HFFc6 (cell line): Measurements from ENCODE around the gene CREBBP. TPM values are rescaled to one million over a fixed set of nuclear protein-coding genes. Genes with fewer than 3 reads are reported as not detected.

Source experiments
- DNase-seq: peaks from one replicate; pipeline ENCODE4 v3.0.0-alpha.2; 2018
- H3K27ac Mint-ChIP-seq: 2 replicates; pipeline ENCODE4 v1.8.0; 2020; ENCODE audit warnings: mild to moderate bottlenecking, mixed read lengths
- H3K27me3 Mint-ChIP-seq: 2 replicates; pipeline ENCODE4 v1.8.0; 2021; ENCODE audit warnings: mild to moderate bottlenecking, moderate library complexity, mixed read lengths; ENCODE audit not compliant: insufficient read depth
- H3K36me3 Mint-ChIP-seq: 2 replicates; pipeline ENCODE4 v1.8.0; 2021; ENCODE audit warnings: low read depth, mixed read lengths
- H3K4me1 Mint-ChIP-seq: 2 replicates; pipeline ENCODE4 v1.8.0; 2020; ENCODE audit warnings: low read depth, mixed read lengths
- H3K4me3 Mint-ChIP-seq: 2 replicates; pipeline ENCODE4 v1.8.0; 2020; ENCODE audit warnings: mild to moderate bottlenecking, moderate library complexity, mixed read lengths
- H3K9me3 Mint-ChIP-seq: 2 replicates; pipeline ENCODE4 v1.8.0; 2020; ENCODE audit warnings: mild to moderate bottlenecking, mixed read lengths
- total RNA-seq, 6 experiments: library from RNA; stranded (reverse); fragmentation: NEBNext Ultra II Directional; extraction: Animal tissue kit (Norgen Biotek cat#: 25700); gene quantifications; 2 replicates in 1 of 6; 3 replicates in 5 of 6; pipeline ENCODE4 v1.2.3, GENCODE V29; 2021
- TF ChIP-seq, protein P1 (sequence below): fragments of 200-600 bp; sonication (generic); IDR thresholded peaks from 2 replicates; pipeline ENCODE4 v1.5.0; 2021; ENCODE audit warnings: antibody characterized with exemption, mild to moderate bottlenecking

Gene CREBBP
- total RNA-seq, 6 experiments from 2014 or later: 40.2 to 51.4 (median 43.4) TPM

DNA sequence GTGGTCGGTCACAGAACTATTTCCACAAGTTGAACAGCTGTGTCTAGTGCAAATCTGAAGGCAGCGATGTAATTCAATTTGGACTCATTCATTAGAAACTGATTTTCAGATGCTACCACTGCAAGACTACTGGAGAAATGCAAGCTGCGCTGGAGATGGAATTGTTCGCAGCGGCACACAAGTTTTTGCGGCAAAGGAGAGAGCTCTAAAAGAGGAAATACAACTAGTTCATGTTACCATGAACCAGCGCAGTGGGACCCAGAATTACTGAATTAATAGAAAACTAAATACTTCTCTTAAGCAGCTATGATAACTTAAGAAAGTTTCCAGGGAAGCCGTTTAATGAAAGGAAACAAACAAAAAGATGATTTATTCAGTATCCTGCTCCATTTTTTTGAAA, 1.9 kb downstream of the CREBBP start:
- Mint-ChIP-seq H3K36me3 (peaks cover 34% of the 10 kb centered on the region), H3K9me3 (no peaks in the 10 kb centered on the region), H3K4me3 (peak overlapping the region; percentile 97), H3K27me3 (peaks cover 2% of the 10 kb centered on the region), H3K4me1 (peaks cover 61% of the 10 kb centered on the region), H3K27ac (peak overlapping the region; percentile 15)
- DNase-seq: peak; percentile 21
- TF ChIP-seq, protein P1, sequence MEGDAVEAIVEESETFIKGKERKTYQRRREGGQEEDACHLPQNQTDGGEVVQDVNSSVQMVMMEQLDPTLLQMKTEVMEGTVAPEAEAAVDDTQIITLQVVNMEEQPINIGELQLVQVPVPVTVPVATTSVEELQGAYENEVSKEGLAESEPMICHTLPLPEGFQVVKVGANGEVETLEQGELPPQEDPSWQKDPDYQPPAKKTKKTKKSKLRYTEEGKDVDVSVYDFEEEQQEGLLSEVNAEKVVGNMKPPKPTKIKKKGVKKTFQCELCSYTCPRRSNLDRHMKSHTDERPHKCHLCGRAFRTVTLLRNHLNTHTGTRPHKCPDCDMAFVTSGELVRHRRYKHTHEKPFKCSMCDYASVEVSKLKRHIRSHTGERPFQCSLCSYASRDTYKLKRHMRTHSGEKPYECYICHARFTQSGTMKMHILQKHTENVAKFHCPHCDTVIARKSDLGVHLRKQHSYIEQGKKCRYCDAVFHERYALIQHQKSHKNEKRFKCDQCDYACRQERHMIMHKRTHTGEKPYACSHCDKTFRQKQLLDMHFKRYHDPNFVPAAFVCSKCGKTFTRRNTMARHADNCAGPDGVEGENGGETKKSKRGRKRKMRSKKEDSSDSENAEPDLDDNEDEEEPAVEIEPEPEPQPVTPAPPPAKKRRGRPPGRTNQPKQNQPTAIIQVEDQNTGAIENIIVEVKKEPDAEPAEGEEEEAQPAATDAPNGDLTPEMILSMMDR: no peak

DNA sequence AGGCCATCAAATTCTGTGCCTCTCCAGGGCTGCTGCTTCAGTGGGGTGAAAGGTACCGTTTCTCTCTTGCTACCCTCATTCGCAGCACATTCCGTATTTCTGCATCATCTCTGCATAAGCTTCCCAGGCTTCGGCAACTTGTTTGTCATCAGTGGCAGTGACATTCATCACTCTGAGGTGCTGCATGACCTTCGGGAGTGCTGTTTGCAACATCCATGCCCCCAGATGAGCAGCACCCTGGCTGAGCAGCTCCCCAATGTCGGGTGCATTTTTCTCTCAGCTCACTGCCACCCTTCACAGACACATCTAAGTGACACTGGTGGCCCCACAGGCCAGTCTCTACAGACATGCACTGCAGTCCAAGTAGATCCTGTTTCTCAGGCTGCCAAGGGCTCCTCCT, 3.8 kb downstream of the CREBBP start:
- H3K27me3 Mint-ChIP-seq: peaks cover 3% of the 10 kb centered on the region; the same call in 1 of the 2 replicates
- H3K4me1 Mint-ChIP-seq: peaks cover 72% of the 10 kb centered on the region
- peak overlapping the region; percentile 97 for H3K4me3 Mint-ChIP-seq
- peak; percentile 53 for DNase-seq
- TF ChIP-seq, protein P1: no peak
- H3K36me3 Mint-ChIP-seq: peaks cover 29% of the 10 kb centered on the region
- H3K9me3 Mint-ChIP-seq: no peaks in the 10 kb centered on the region
- peak overlapping the region; percentile 61 for H3K27ac Mint-ChIP-seq

DNA sequence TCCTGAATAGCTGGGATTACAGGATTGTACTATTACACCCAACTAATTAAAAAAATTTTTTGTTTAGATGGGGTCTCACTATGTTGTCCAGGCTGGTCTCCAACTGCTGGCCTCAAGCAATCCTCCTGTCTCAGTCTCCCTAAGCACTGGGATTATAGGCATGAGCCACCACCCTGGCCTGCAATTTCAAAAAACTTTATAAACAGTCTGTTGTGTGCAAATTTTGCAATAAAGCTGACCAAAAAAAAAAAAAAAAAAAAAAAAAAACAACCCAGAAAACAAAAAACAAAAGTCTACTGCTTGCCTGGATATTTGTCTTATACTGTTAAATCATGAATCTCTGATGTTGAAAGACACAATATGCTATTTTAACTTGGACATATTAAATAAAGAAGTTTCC, 4.4 kb downstream of the CREBBP start:
- Mint-ChIP-seq H3K4me3 (peak overlapping the region; percentile 97), H3K36me3 (peaks cover 29% of the 10 kb centered on the region), H3K9me3 (no peaks in the 10 kb centered on the region), H3K27me3 (peaks cover 3% of the 10 kb centered on the region; the same call in 1 of the 2 replicates), H3K4me1 (peaks cover 75% of the 10 kb centered on the region), H3K27ac (peak overlapping the region; percentile 61)
- TF ChIP-seq, protein P1: no peak
- DNase-seq: no peak

DNA sequence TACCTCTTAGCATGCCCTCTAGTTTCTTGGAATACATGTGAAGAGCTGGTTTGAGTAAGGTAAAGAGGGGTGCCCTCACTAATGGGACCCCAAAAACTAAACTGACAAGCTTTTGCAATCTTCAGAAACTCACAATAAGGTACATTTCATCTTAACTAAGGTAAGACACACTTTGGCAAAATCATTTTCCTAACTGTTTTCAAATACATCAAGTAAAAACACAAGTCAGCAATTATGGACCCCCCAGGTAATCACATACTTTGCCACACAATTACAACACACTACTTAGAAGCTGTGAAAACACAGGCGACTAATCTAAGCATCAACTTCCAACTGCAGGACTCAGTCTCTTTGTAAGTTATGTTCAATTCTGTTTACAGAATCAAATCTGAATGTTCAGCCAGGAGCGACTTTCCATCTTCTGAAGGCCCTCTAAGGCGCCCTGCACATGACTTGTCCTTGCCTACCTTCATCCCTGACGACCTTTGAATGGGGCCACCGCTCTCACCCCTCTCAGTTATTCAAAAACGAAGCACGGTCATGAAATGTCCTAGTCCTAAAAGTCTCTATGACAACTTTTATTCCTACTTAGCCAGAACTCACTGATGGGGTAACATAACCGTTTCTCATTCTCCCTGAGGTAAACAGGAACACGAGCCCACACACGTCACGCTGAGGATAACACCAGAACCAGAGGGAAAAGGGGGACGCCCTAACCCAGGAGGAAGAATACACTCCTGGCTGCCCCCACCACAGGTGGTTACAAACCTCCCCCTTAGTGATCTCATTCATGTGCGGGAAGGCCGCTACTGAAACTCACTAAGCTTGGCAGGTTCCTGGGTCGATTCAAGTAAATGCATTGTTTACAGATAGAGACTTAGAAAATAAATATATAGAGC, 5.5 kb downstream of the CREBBP start:
- Mint-ChIP-seq H3K9me3 (no peaks in the 10 kb centered on the region), H3K27ac (peak overlapping the region; percentile 24; the same call in 1 of the 2 replicates), H3K4me1 (peaks cover 86% of the 10 kb centered on the region), H3K36me3 (peaks cover 29% of the 10 kb centered on the region), H3K4me3 (no peak overlapping the region), H3K27me3 (peaks cover 3% of the 10 kb centered on the region; the same call in 1 of the 2 replicates)
- TF ChIP-seq, protein P1: no peak
- no peak for DNase-seq

DNA sequence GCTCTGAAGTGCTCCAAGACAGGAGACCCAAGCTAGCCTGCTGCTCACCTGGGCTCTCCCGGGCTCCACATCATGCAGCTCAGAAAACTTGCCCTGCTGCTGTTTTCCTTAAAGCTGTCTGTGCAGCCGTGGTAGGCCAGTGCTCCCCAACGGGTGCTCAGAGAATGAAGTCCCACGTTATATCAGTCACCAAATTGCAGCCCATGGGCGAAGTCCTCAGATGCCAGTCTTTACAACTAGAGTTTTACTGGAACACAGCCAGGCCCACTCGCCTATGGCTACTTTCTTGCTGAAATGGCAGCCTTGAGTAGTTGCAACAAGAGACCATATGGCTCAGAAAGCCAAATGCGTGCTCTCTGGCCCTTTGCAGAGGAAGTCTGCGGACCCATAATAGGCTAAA, 6.3 kb downstream of the CREBBP start:
- no peak overlapping the region for H3K4me3 Mint-ChIP-seq
- no peak for DNase-seq
- H3K27me3 Mint-ChIP-seq: peaks cover 3% of the 10 kb centered on the region; the same call in 1 of the 2 replicates
- H3K36me3 Mint-ChIP-seq: peaks cover 27% of the 10 kb centered on the region
- no peak overlapping the region for H3K27ac Mint-ChIP-seq
- no peaks in the 10 kb centered on the region for H3K9me3 Mint-ChIP-seq
- TF ChIP-seq, protein P1: no peak
- peaks cover 94% of the 10 kb centered on the region for H3K4me1 Mint-ChIP-seq
